HEK293 (cell line): ENCODE data around the gene TBX4.

Source experiments
- CTCF ChIA-PET: fragments of 350-600 bp; formaldehyde crosslinking; extraction: SDS; loops from one replicate; lab custom pipeline; 2021; ENCODE audit warnings: antibody characterized with exemption; lab: Yijun Ruan, JAX
- POLR2A ChIA-PET: fragments of 300-600 bp; formaldehyde crosslinking; extraction: SDS; loops from one replicate; lab custom pipeline; 2020; ENCODE audit warnings: antibody characterized with exemption, inconsistent platforms; lab: Yijun Ruan, JAX
- H3K27ac ChIP-seq: fragments of 200-500 bp; sonication (Bioruptor generic); 2 replicates; pipeline ENCODE4 v1.5.1; 2014; ENCODE audit warnings: low read depth, low read length, control low read depth, inconsistent platforms; ENCODE audit errors: extremely low read depth
- H3K36me3 ChIP-seq, 2 experiments: fragments of 200-500 bp in 1 of 2; sonication (Bioruptor generic) in 1 of 2; 1 replicate in 1 of 2; 2 replicates in 1 of 2; pipeline ENCODE4 v1.5.1; 2014 to 2017; ENCODE audit warnings: inconsistent platforms in 2 of 2, low read length in 2 of 2; ENCODE audit not compliant: control insufficient read depth in 2 of 2, insufficient read depth in 1 of 2
- H3K4me1 ChIP-seq: fragments of 200-500 bp; sonication (Bioruptor generic); 2 replicates; pipeline ENCODE4 v1.5.1; 2014; ENCODE audit warnings: mild to moderate bottlenecking, low read length, inconsistent platforms; ENCODE audit not compliant: control insufficient read depth, insufficient read depth
- H3K4me3 ChIP-seq: 2 replicates; pipeline ENCODE4 v1.5.1; 2011; ENCODE audit warnings: low read depth, mild to moderate bottlenecking, control low read depth, low read length, moderate library complexity
- H3K9me3 ChIP-seq: fragments of 200-500 bp; sonication (Bioruptor generic); 2 replicates; pipeline ENCODE4 v1.5.1; 2014; ENCODE audit warnings: low read depth, low read length, inconsistent platforms; ENCODE audit not compliant: control insufficient read depth, insufficient read depth
- GLI2 ChIP-seq: fragments of 450-650 bp; formaldehyde crosslinking; IDR thresholded peaks from 2 replicates; pipeline ENCODE4; 2017; ENCODE audit warnings: missing biosample characterization, missing genetic modification characterization, low read depth, borderline replicate concordance
- HOXD13 ChIP-seq: sonication (generic); formaldehyde crosslinking; IDR thresholded peaks from 2 replicates; pipeline ENCODE4 v1.8.0; 2022; ENCODE audit warnings: missing genetic modification reagents, borderline replicate concordance
- KLF16 ChIP-seq: fragments of 450-650 bp; formaldehyde crosslinking; IDR thresholded peaks from 2 replicates; pipeline ENCODE4 v1.5.1; 2017; ENCODE audit warnings: missing biosample characterization, missing genetic modification characterization
- OVOL3 ChIP-seq: fragments of 450-650 bp; formaldehyde crosslinking; IDR thresholded peaks from 2 replicates; pipeline ENCODE4 v1.5.1; 2016; ENCODE audit warnings: missing biosample characterization, missing genetic modification characterization
- PATZ1 ChIP-seq: fragments of 450-650 bp; formaldehyde crosslinking; IDR thresholded peaks from 2 replicates; pipeline ENCODE4 v1.5.1; 2016; ENCODE audit warnings: missing biosample characterization, missing genetic modification characterization
- RBAK ChIP-seq: fragments of 450-650 bp; formaldehyde crosslinking; IDR thresholded peaks from 2 replicates; pipeline ENCODE4 v1.5.1; 2016; ENCODE audit warnings: missing biosample characterization, missing genetic modification characterization
- SALL2 ChIP-seq: fragments of 450-650 bp; formaldehyde crosslinking; IDR thresholded peaks from 2 replicates; pipeline ENCODE4 v1.5.0; 2017; ENCODE audit warnings: missing biosample characterization, mild to moderate bottlenecking, missing genetic modification characterization, borderline replicate concordance
- ZBTB49 ChIP-seq: fragments of 450-650 bp; formaldehyde crosslinking; IDR thresholded peaks from 2 replicates; pipeline ENCODE4 v1.5.1; 2016; ENCODE audit warnings: missing biosample characterization, missing genetic modification characterization, low read depth
- ZEB2 ChIP-seq: fragments of 450-650 bp; formaldehyde crosslinking; IDR thresholded peaks from 2 replicates; pipeline ENCODE4 v1.5.1; 2016; ENCODE audit warnings: missing biosample characterization, missing genetic modification characterization
- ZFP41 ChIP-seq: fragments of 450-650 bp; formaldehyde crosslinking; IDR thresholded peaks from 2 replicates; pipeline ENCODE4 v1.5.1; 2016; ENCODE audit warnings: missing biosample characterization, missing genetic modification characterization, borderline replicate concordance
- ZNF121 ChIP-seq: fragments of 450-650 bp; formaldehyde crosslinking; IDR thresholded peaks from 2 replicates; pipeline ENCODE4 v1.5.1; 2016; ENCODE audit warnings: missing biosample characterization, missing genetic modification characterization
- ZNF133 ChIP-seq: fragments of 450-650 bp; formaldehyde crosslinking; IDR thresholded peaks from 2 replicates; pipeline ENCODE4 v1.5.1; 2016; ENCODE audit warnings: missing biosample characterization, missing genetic modification characterization
- ZNF16 ChIP-seq: fragments of 450-650 bp; formaldehyde crosslinking; IDR thresholded peaks from 2 replicates; pipeline ENCODE4 v1.5.1; 2016; ENCODE audit warnings: low read depth, missing biosample characterization, missing genetic modification characterization
- ZNF169 ChIP-seq: fragments of 450-650 bp; formaldehyde crosslinking; IDR thresholded peaks from 2 replicates; pipeline ENCODE4 v1.5.1; 2016; ENCODE audit warnings: missing biosample characterization, missing genetic modification characterization
- ZNF221 ChIP-seq: fragments of 450-650 bp; formaldehyde crosslinking; IDR thresholded peaks from 2 replicates; pipeline ENCODE4 v1.5.1; 2017; ENCODE audit warnings: missing biosample characterization, missing genetic modification characterization, borderline replicate concordance
- ZNF239 ChIP-seq: fragments of 450-650 bp; formaldehyde crosslinking; IDR thresholded peaks from 2 replicates; pipeline ENCODE4 v1.5.1; 2016; ENCODE audit warnings: missing biosample characterization, missing genetic modification characterization
- ZNF248 ChIP-seq: fragments of 450-650 bp; formaldehyde crosslinking; IDR thresholded peaks from 2 replicates; pipeline ENCODE4 v1.5.1; 2017; ENCODE audit warnings: missing biosample characterization, missing genetic modification characterization
- ZNF354C ChIP-seq: fragments of 450-650 bp; formaldehyde crosslinking; IDR thresholded peaks from 2 replicates; pipeline ENCODE4 v1.5.1; 2016; ENCODE audit warnings: missing biosample characterization, missing genetic modification characterization, low read depth, borderline replicate concordance
- ZNF416 ChIP-seq: fragments of 450-650 bp; formaldehyde crosslinking; IDR thresholded peaks from 2 replicates; pipeline ENCODE4 v1.5.1; 2016; ENCODE audit warnings: missing biosample characterization, missing genetic modification characterization
- ZNF521 ChIP-seq: fragments of 450-650 bp; formaldehyde crosslinking; IDR thresholded peaks from 2 replicates; pipeline ENCODE4 v1.5.1; 2017; ENCODE audit warnings: missing biosample characterization, mild to moderate bottlenecking, missing genetic modification characterization
- ZNF530 ChIP-seq: fragments of 450-650 bp; formaldehyde crosslinking; IDR thresholded peaks from 2 replicates; pipeline ENCODE4 v1.5.1; 2016; ENCODE audit warnings: low read depth, missing biosample characterization, missing genetic modification characterization
- ZNF585B ChIP-seq: fragments of 450-650 bp; formaldehyde crosslinking; IDR thresholded peaks from 2 replicates; pipeline ENCODE4 v1.5.1; 2016; ENCODE audit warnings: missing biosample characterization, missing genetic modification characterization
- ZNF623 ChIP-seq: fragments of 450-650 bp; formaldehyde crosslinking; IDR thresholded peaks from 2 replicates; pipeline ENCODE4 v1.5.1; 2016; ENCODE audit warnings: missing biosample characterization, missing genetic modification characterization
- ZNF677 ChIP-seq: fragments of 450-650 bp; IDR thresholded peaks from 2 replicates; pipeline ENCODE4 v1.5.0; 2018; ENCODE audit warnings: missing biosample characterization, mild to moderate bottlenecking, missing genetic modification characterization, moderate library complexity
- ZNF747 ChIP-seq: fragments of 450-650 bp; formaldehyde crosslinking; IDR thresholded peaks from 2 replicates; pipeline ENCODE4 v1.5.1; 2016; ENCODE audit warnings: missing biosample characterization, missing genetic modification characterization
- ZNF776 ChIP-seq: fragments of 450-650 bp; formaldehyde crosslinking; IDR thresholded peaks from 2 replicates; pipeline ENCODE4 v1.5.0; 2017; ENCODE audit warnings: missing biosample characterization, missing genetic modification characterization, borderline replicate concordance
- ZNF792 ChIP-seq: fragments of 450-650 bp; formaldehyde crosslinking; IDR thresholded peaks from 2 replicates; pipeline ENCODE4 v1.5.1; 2016; ENCODE audit warnings: missing biosample characterization, missing genetic modification characterization
- TF ChIP-seq, protein P1 (sequence below): fragments of 450-650 bp; formaldehyde crosslinking; IDR thresholded peaks from 2 replicates; pipeline ENCODE4 v1.5.1; 2016; ENCODE audit warnings: missing biosample characterization, missing genetic modification characterization, low read depth

Gene TBX4

DNA sequence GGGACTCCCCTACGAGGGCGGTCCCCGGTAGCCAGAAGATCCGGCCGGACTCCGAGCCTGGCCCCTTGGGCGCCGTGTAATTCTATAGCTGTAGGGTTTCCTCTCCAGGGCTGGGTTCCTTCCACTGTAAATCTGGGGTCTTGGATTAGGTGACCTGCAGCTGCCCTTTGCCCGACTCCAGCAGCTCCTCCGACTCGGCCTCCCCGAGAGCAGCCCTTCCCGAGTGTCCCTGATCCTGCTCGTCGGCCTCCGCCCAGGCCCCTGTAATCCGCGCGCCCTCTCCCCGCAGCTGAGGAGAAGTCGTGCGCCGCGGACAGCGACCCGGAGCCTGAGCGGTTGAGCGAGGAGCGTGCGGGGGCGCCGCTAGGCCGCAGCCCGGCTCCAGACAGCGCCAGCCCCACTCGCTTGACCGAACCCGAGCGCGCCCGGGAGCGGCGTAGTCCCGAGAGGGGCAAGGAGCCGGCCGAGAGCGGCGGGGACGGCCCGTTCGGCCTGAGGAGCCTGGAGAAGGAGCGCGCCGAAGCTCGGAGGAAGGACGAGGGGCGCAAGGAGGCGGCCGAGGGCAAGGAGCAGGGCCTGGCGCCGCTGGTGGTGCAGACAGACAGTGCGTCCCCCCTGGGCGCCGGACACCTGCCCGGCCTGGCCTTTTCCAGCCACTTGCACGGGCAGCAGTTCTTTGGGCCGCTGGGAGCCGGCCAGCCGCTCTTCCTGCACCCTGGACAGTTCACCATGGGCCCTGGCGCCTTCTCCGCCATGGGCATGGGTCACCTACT lies 47.1 kb upstream of the TBX4 start:
- Histone ChIP-seq H3K27ac (no peak overlapping the region), H3K9me3 (no peaks in the 10 kb centered on the region), H3K4me1 (0 out of 2 replicates have a peak, but pooled peaks cover 3% of the 10 kb centered on the region), H3K4me3 (no peak overlapping the region), H3K36me3 (peaks cover 5 to 74% of the 10 kb centered on the region in 2 experiments; a peak in 2 of 3 replicates)
- ChIA-PET POLR2A (interaction anchor here (0.6 to 0.7 kb wide), 2 partner anchors 99 to 451 kb away, joined by 3 to 5 read pairs; no protein-coding TSS in a partner anchor), CTCF (no interaction called here)
- TF ChIP-seq OVOL3 (tag by site-specific recombination) = no peak
- no peak for TF ChIP-seq ZBTB49 (tag by site-specific recombination)
- TF ChIP-seq ZNF239 (tag by site-specific recombination) = no peak
- TF ChIP-seq ZNF248 (tag by site-specific recombination) = no peak
- no peak for TF ChIP-seq PATZ1
- no peak for TF ChIP-seq KLF16 (tag by site-specific recombination)
- TF ChIP-seq ZNF530 (tag by site-specific recombination) = no peak
- TF ChIP-seq HOXD13 = no peak
- TF ChIP-seq ZNF221 = no peak
- no peak for TF ChIP-seq ZNF776 (tag by site-specific recombination)
- TF ChIP-seq ZNF521 (tag by site-specific recombination) = no peak
- no peak for TF ChIP-seq ZNF121 (tag by site-specific recombination)
- TF ChIP-seq GLI2 (tag by site-specific recombination) = no peak
- no peak for TF ChIP-seq ZNF792 (tag by site-specific recombination)
- no peak for TF ChIP-seq ZNF677 (tag by site-specific recombination)
- no peak for TF ChIP-seq ZNF354C (tag by site-specific recombination)
- no peak for TF ChIP-seq ZNF416 (tag by site-specific recombination)
- TF ChIP-seq ZFP41 (tag by site-specific recombination) = no peak
- no peak for TF ChIP-seq RBAK

DNA sequence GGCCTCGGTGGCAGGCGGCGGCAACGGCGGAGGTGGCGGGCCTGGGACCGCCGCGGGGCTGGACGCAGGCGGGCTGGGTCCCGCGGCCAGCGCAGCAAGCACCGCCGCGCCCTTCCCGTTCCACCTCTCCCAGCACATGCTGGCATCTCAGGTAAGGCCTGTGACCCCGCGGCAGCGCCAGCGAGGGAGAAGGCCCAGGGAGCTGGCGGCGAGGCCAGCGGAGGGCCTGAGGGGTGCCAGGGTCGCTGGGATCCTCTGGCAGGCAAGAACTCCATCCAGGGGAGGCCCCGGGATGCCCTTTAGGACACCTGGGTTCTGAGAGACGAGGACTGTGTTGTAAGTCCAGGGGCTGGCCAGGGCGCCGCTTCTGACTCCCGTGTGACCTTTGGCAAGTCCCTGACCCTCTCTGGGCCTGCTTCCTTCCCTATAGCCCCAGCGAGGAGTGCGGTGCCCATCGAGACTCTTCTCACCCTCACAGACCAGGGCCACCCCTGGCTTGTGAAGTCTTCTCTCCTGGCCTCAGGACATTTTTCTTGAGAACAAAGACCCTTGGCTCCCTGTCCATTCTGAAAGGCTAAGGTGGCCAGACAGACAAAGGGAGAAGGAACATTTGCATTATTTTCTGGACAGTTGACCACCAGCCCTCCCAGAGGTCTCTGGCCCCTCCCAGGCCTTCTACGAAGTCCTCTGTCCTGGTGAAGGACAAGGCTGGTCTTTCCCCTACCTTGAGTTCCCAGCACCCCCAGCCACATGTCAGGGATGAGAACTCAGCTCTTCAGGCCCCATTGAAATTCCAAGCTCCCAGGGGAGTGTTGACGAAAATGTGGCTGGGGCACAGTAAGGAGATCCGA lies 46.3 kb upstream of the TBX4 start:
- Histone ChIP-seq H3K9me3 (no peaks in the 10 kb centered on the region), H3K4me1 (0 out of 2 replicates have a peak, but pooled peaks cover 3% of the 10 kb centered on the region), H3K27ac (no peak overlapping the region), H3K36me3 (peaks cover 5 to 74% of the 10 kb centered on the region in 2 experiments; a peak in 2 of 3 replicates), H3K4me3 (no peak overlapping the region)
- POLR2A ChIA-PET = no interaction called here
- CTCF ChIA-PET = no interaction called here
- TF ChIP-seq ZNF169 (tag by site-specific recombination) (no peak), OVOL3 (tag by site-specific recombination) (no peak), ZNF623 (tag by site-specific recombination) (no peak), SALL2 (tag by site-specific recombination) (no peak), ZNF133 (tag by site-specific recombination) (no peak), ZNF16 (tag by site-specific recombination) (no peak), ZNF747 (tag by site-specific recombination) (no peak), ZNF585B (tag by site-specific recombination) (no peak), ZEB2 (tag by site-specific recombination) (no peak)
- TF ChIP-seq, protein P1, sequence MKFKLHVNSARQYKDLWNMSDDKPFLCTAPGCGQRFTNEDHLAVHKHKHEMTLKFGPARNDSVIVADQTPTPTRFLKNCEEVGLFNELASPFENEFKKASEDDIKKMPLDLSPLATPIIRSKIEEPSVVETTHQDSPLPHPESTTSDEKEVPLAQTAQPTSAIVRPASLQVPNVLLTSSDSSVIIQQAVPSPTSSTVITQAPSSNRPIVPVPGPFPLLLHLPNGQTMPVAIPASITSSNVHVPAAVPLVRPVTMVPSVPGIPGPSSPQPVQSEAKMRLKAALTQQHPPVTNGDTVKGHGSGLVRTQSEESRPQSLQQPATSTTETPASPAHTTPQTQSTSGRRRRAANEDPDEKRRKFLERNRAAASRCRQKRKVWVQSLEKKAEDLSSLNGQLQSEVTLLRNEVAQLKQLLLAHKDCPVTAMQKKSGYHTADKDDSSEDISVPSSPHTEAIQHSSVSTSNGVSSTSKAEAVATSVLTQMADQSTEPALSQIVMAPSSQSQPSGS = no peak
